Prostate gland (tissue), 2 donors: ENCODE measurements around the gene TAF11. TPM values are rescaled to one million over a fixed set of nuclear protein-coding genes. Genes with fewer than 3 reads are reported as not detected.

ENCODE experiments used
- DNase-seq: peaks from one replicate; pipeline ENCODE4 v3.0.0-alpha.2; 2019; ENCODE audit warnings: low spot score
- H3K27ac ChIP-seq, 2 donors: fragments of 200-600 bp; sonication (generic); 2 replicates each; pipeline ENCODE4 v1.5.1; 2017 to 2019
- H3K27me3 ChIP-seq: fragments of 200-600 bp; sonication (generic); replicated peaks from 2 replicates; pipeline ENCODE4 v1.5.1; 2019; ENCODE audit not compliant: insufficient read depth
- H3K36me3 ChIP-seq, 2 donors: fragments of 200-600 bp; sonication (generic); 1 replicate in 1 of 2; 2 replicates in 1 of 2; pipeline versions ENCODE4 v1.5.1 to v1.8.1; 2017 to 2019
- H3K4me1 ChIP-seq: fragments of 200-600 bp; sonication (generic); replicated peaks from 2 replicates; pipeline ENCODE4 v1.5.1; 2019
- H3K4me3 ChIP-seq, 2 donors: fragments of 200-600 bp; sonication (generic); 2 replicates each; pipeline ENCODE4 v1.5.1; 2017 to 2019
- H3K9me3 ChIP-seq: fragments of 200-600 bp; sonication (generic); 2 replicates; pipeline ENCODE4 v1.5.1; 2017
- POLR2A ChIP-seq: fragments of 450-650 bp; IDR thresholded peaks from one replicate; pipeline ENCODE4 v1.6.1; 2016; ENCODE audit warnings: antibody characterized with exemption, mild to moderate bottlenecking
- POLR2AphosphoS5 ChIP-seq: sonication (generic); formaldehyde crosslinking; IDR thresholded peaks from one replicate; pipeline ENCODE4 v1.6.1; 2017; ENCODE audit warnings: antibody characterized with exemption
- WGBS: methylation state at CpG from one replicate; pipeline ENCODE4 v1.1.5; 2018; 5-methylcytosine and 5-hydroxymethylcytosine counted together
- intact Hi-C: fragments of 100-400 bp; cut with DNase I; formaldehyde crosslinking; loops from one replicate; pipeline ENCODE4 v1.14.2; 2022
- total RNA-seq, 2 donors: library from RNA; depleted of rRNA; stranded (reverse); fragments of >200 nt; gene quantifications; one replicate each; pipeline ENCODE4 v1.1.0, GENCODE V29; 2016
- TF ChIP-seq, protein P1 (sequence below), 4 experiments: fragments of 200-600 bp in 2 of 4; fragments of 450-650 bp in 2 of 4; sonication (generic) in 2 of 4; IDR thresholded peaks; 1 replicate in 3 of 4; 2 replicates in 1 of 4; pipeline ENCODE4 v1.5.1; 2016 to 2019; ENCODE audit warnings: antibody characterized with exemption in 4 of 4, mild to moderate bottlenecking in 2 of 4, moderate library complexity in 2 of 4

TAF11 gene
- total RNA-seq, 2 donors from 2014 or later: 14.8 to 38.6 TPM

DNA sequence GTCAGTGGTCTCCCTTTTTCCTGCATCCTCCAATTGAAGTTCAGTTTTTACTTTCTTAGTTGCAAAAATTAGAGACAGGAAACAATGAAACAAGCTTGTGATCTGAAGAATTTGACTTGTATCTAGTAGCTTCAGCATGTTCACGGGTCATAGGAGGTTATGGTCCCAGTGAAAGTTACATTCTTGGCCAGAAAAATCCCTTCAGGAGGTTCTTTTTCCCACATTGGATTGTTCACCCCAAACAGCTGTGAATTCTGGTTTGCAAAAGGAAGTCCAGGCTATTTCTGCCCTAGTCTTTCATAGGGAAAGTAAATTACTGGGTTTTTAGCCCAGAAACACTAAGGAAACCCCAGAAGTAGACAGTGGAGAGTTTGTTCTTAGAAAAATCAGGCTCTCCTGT is 9.3 kb upstream of the TAF11 start:
- Histone ChIP-seq H3K4me1 (no peaks in the 10 kb centered on the region), H3K27me3 (no peaks in the 10 kb centered on the region), H3K9me3 (no peaks in the 10 kb centered on the region), H3K27ac (no peak overlapping the region), H3K36me3 (no peaks in the 10 kb centered on the region), H3K4me3 (no peak overlapping the region)
- TF ChIP-seq, protein P1, sequence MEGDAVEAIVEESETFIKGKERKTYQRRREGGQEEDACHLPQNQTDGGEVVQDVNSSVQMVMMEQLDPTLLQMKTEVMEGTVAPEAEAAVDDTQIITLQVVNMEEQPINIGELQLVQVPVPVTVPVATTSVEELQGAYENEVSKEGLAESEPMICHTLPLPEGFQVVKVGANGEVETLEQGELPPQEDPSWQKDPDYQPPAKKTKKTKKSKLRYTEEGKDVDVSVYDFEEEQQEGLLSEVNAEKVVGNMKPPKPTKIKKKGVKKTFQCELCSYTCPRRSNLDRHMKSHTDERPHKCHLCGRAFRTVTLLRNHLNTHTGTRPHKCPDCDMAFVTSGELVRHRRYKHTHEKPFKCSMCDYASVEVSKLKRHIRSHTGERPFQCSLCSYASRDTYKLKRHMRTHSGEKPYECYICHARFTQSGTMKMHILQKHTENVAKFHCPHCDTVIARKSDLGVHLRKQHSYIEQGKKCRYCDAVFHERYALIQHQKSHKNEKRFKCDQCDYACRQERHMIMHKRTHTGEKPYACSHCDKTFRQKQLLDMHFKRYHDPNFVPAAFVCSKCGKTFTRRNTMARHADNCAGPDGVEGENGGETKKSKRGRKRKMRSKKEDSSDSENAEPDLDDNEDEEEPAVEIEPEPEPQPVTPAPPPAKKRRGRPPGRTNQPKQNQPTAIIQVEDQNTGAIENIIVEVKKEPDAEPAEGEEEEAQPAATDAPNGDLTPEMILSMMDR (IDR thresholded peaks at IDR 0.05): no peak
- TF ChIP-seq POLR2AphosphoS5: no peak
- no peak for TF ChIP-seq POLR2A
- no peak for DNase-seq
- 73% methylated on average over 1 of the region's 1 CpG for WGBS
- intact Hi-C loops: no loop called here

DNA sequence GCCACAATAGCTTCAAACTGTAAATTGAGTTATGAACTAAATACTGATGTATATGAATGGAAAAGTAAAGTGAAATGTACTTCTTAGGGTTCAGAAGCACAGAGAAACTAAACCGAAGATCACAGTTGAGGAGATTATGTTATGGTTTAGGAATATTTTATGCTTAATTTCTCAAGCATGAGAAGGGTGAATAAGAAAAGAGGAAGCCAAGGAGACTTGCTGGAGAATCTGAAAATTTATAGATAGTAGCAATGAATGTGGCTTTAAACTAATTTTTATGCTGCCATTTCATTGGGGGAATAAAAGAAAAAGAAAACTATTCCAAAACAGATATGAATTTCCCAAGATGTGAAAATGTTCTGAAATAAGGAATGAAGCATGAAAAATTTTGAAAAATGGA is 6.9 kb upstream of the TAF11 start:
- TF ChIP-seq POLR2AphosphoS5: no peak
- TF ChIP-seq, protein P1 (IDR thresholded peaks at IDR 0.05): no peak
- no peak for TF ChIP-seq POLR2A
- WGBS: 94% methylated on average over 1 of the region's 1 CpG
- H3K4me1 ChIP-seq: peaks cover 11% of the 10 kb centered on the region

DNA sequence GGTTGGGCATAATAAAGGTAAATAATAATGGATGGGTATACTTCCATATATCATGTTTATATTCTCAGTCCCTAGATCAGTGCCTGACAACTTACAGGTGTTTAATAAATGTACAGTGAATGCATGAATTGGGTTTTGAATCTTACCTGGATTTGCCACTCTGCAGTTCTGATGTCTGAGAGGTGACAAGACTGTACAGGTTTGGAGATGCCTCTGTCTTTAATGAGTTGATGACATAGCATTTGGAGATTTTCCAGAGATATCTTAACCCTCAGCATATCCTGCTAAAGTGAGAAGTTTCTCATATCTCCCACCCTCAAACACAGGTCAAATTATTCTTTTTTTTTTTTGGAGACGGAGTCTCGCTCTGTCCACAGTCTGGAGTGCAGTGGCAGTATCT is 3.5 kb upstream of the TAF11 start:
- Histone ChIP-seq H3K4me3 (no peak overlapping the region), H3K27ac (no peak overlapping the region)

More for the DNA sequence above, 6.9 kb upstream of the TAF11 start:
- Histone ChIP-seq H3K27me3 (no peaks in the 10 kb centered on the region), H3K4me3 (no peak overlapping the region), H3K9me3 (no peaks in the 10 kb centered on the region), H3K27ac (no peak overlapping the region), H3K36me3 (no peaks in the 10 kb centered on the region)
- intact Hi-C loops: no loop called here
- no peak for DNase-seq

DNA sequence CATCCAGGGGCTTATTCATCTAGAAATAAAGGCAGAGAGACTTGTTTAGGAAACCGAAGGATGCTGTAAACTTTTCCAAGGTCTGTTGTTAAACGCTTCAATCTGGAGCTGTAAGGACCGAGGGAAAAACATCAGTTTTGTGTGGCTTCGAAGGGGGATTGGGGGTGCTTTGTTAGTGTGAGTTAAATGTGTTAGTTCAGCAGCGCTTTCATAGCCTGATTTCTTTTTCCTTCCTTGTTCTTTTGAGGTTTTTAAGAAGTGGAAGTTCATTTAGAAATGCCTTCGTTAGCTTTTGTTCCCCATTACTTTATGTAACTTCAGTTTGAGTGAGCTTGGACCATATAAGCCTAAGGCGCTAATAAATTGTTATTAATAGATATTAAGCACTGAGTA is 2.7 kb upstream of the TAF11 start:
- 27% methylated on average over 7 of the region's 7 CpGs for WGBS
- Histone ChIP-seq H3K27me3 (no peaks in the 10 kb centered on the region), H3K4me1 (peaks cover 19% of the 10 kb centered on the region), H3K4me3 (peak overlapping the region in 1 of 2 donors; percentile 78), H3K36me3 (no peaks in the 10 kb centered on the region), H3K9me3 (no peaks in the 10 kb centered on the region), H3K27ac (no peak overlapping the region)
- intact Hi-C loops: no loop called here
- no peak for DNase-seq
- no peak for TF ChIP-seq POLR2AphosphoS5
- TF ChIP-seq, protein P1 (IDR thresholded peaks at IDR 0.05): no peak
- TF ChIP-seq POLR2A: no peak

More for the DNA sequence above, 3.5 kb upstream of the TAF11 start:
- intact Hi-C loops: no loop called here
- Histone ChIP-seq H3K36me3 (no peaks in the 10 kb centered on the region), H3K9me3 (no peaks in the 10 kb centered on the region), H3K27me3 (no peaks in the 10 kb centered on the region), H3K4me1 (peaks cover 15% of the 10 kb centered on the region)
- TF ChIP-seq POLR2A (no peak), POLR2AphosphoS5 (no peak)
- TF ChIP-seq, protein P1 (IDR thresholded peaks at IDR 0.05): no peak
- DNase-seq: no peak
- 92% methylated on average over 2 of the region's 2 CpGs for WGBS

DNA sequence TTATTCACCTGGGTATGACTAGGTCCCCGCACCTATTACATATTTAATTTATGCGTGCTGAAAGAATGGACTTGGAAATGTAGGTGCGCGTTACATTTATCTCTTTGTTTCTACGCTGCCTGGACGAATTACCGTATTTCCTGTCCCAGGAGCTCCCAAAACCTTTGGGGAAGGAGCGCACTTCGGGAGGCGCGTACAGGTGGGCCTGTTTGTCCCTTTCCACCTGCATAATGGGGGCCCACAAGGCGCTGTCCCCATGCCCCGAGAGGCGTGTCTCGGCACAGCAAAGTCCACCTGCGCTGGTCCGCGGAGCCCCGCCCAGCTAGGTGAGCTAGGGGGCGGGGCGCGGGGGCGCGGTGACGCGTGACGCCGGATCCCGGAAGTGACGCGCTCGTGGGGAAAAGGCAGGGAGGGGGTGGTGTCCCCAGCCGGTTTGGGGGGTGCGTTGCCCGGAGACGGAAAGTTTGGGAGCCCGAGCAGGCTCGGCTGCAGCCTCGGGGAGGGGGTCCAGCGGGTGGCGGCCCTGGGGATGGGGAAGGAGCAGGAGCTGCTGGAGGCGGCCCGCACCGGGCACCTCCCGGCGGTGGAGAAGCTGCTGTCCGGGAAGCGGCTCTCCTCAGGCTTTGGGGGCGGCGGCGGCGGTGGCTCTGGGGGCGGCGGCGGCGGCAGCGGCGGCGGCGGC is 1.2 kb upstream of the TAF11 start, which contains the start of gene ANKS1A:
TSS of gene ANKS1A (plus strand) at position 382 of the 682 bp plus-strand sequence. CDS start at position 530, 148 bp downstream.
- no peaks in the 10 kb centered on the region for H3K9me3 ChIP-seq
- H3K4me1 ChIP-seq: peaks cover 19% of the 10 kb centered on the region
- no peaks in the 10 kb centered on the region for H3K36me3 ChIP-seq
- DNase-seq: peak; percentile 92
- H3K27ac ChIP-seq: peak within 1 kb of the TSS; percentile 91
- TF ChIP-seq POLR2A: peak; percentile 84
- TF ChIP-seq, protein P1 (IDR thresholded peaks at IDR 0.05): no peak
- TF ChIP-seq POLR2AphosphoS5: peak; percentile 95
- peak within 1 kb of the TSS; percentile 78 to 80 for H3K4me3 ChIP-seq
- no peaks in the 10 kb centered on the region for H3K27me3 ChIP-seq
- intact Hi-C loops: loop anchor here (5.0 kb wide), 2 partner anchors 97 to 132 kb away; partner anchors contain the start of genes BLTP3A and SNRPC
- WGBS: 1% methylated on average over 46 of the region's 60 CpGs
